Bronchial epithelial cell (primary cell): ENCODE data around the gene SLC4A5. TPM values are rescaled to one million over a fixed set of nuclear protein-coding genes. Genes with fewer than 3 reads are reported as not detected.

Experiments
- DNase-seq: peaks from one replicate; pipeline ENCODE4 v3.0.0-alpha.2; 2010; ENCODE audit warnings: low read depth
- FAIRE-seq: peaks from 2 replicates; lab custom pipeline; 2011; peaks lifted over from hg19 to GRCh38; lab: Jason Lieb, UNC
- H3K27me3 ChIP-seq: 2 replicates; pipeline ENCODE4 v1.5.1; 2011; ENCODE audit warnings: low read length; ENCODE audit not compliant: control insufficient read depth, insufficient read depth
- H3K36me3 ChIP-seq: 2 replicates; pipeline ENCODE4 v1.5.1; 2011; ENCODE audit warnings: low read length; ENCODE audit not compliant: control insufficient read depth, insufficient read depth
- H3K4me3 ChIP-seq: 2 replicates; pipeline ENCODE4 v1.5.1; 2011; ENCODE audit warnings: mild to moderate bottlenecking, low read depth, low read length, control low read depth
- CTCF ChIP-seq: IDR thresholded peaks from 2 replicates; pipeline ENCODE4 v1.5.1; 2011; ENCODE audit warnings: mild to moderate bottlenecking, moderate library complexity, low read length, control low read depth, inconsistent platforms; ENCODE audit not compliant: insufficient read depth, severe bottlenecking
- total RNA-seq: library from RNA; depleted of rRNA; stranded (reverse); fragments of >200 nt; gene quantifications from 2 replicates; pipeline ENCODE4 v1.2.1, GENCODE V29; 2014

Gene SLC4A5
- total RNA-seq, 1 donor from 2014 or later: under 0.01 TPM

- peak; percentile 56 for DNase-seq
- TF ChIP-seq CTCF: no peak
- Histone ChIP-seq H3K4me3 (peak within 1 kb of the TSS; percentile 20), H3K36me3 (peaks cover 5% of the 10 kb centered on the region), H3K27me3 (no peaks in the 10 kb centered on the region)
- no peak for FAIRE-seq
Measured at GRCh38 chr2:74379851-74380789, 36.9 kb upstream of the SLC4A5 start, which contains the start of gene DCTN1. Gene DCTN1, minus strand, starts transcription at chr2:74380311. Its CDS starts 274 bp downstream, at chr2:74380037.

- Histone ChIP-seq H3K27me3 (no peaks in the 10 kb centered on the region), H3K36me3 (peaks cover 5% of the 10 kb centered on the region), H3K4me3 (no peak overlapping the region)
- no peak for TF ChIP-seq CTCF
- DNase-seq (no peak), FAIRE-seq (no peak)
Measured at GRCh38 chr2:74378007-74378406, 34.8 kb upstream of the SLC4A5 start.

GRCh38 chr2:74375838-74376237, 32.6 kb upstream of the SLC4A5 start:
- peaks cover 7% of the 10 kb centered on the region for H3K36me3 ChIP-seq
- H3K4me3 ChIP-seq: no peak overlapping the region
- no peak for TF ChIP-seq CTCF
- FAIRE-seq (no peak), DNase-seq (no peak)
- H3K27me3 ChIP-seq: no peaks in the 10 kb centered on the region

- no peak overlapping the region for H3K4me3 ChIP-seq
- H3K36me3 ChIP-seq: peaks cover 15% of the 10 kb centered on the region
- FAIRE-seq: no peak
- peak; percentile 79 for DNase-seq
- no peak for TF ChIP-seq CTCF
- H3K27me3 ChIP-seq: no peaks in the 10 kb centered on the region
Measured at GRCh38 chr2:74374509-74375205, 31.4 kb upstream of the SLC4A5 start.

- no peak for DNase-seq
- H3K36me3 ChIP-seq: peaks cover 16% of the 10 kb centered on the region
- no peak for FAIRE-seq
- no peak for TF ChIP-seq CTCF
- H3K27me3 ChIP-seq: no peaks in the 10 kb centered on the region
- H3K4me3 ChIP-seq: no peak overlapping the region
Measured at GRCh38 chr2:74373985-74374384, 30.8 kb upstream of the SLC4A5 start.
